CD14-positive monocyte (primary cell): ENCODE results near the gene PDAP1. TPM values are rescaled to one million over a fixed set of nuclear protein-coding genes. Genes with fewer than 3 reads are reported as not detected.
"Not testable (repeated sequence)": the region's sequence is repeated elsewhere in the genome, so short reads cannot be mapped to it uniquely, and the experiment has no call there.

Experiments used
- DNase-seq, 3 donors: peaks; one replicate each; pipeline ENCODE4 v3.0.0-alpha.2; 2011 to 2022
- H2AFZ ChIP-seq: 2 replicates; pipeline ENCODE4 v1.6.0; 2012; ENCODE audit warnings: mild to moderate bottlenecking, low read depth, low read length, inconsistent platforms; ENCODE audit not compliant: insufficient read depth, poor library complexity, severe bottlenecking
- H3K27ac ChIP-seq, 2 donors: 1 replicate in 1 of 2; 2 replicates in 1 of 2; pipeline ENCODE4 v1.5.1; 2012 to 2013; ENCODE audit warnings: low read length in 2 of 2, control low read depth in 1 of 2, inconsistent platforms in 1 of 2, low read depth in 1 of 2, mild to moderate bottlenecking in 1 of 2
- H3K27me3 ChIP-seq, 2 donors: one replicate each; pipeline versions ENCODE4 v1.6.0 to v1.6.1; 2011 to 2013; ENCODE audit warnings: low read length in 2 of 2; ENCODE audit not compliant: control insufficient read depth in 2 of 2, insufficient read depth in 2 of 2
- H3K36me3 ChIP-seq, 2 donors: replicated peaks in 1 of 2; 1 replicate in 1 of 2; 2 replicates in 1 of 2; pipeline versions ENCODE4 v1.5.1 to v1.6.1; 2012 to 2013; ENCODE audit warnings: low read length in 2 of 2, control low read depth in 1 of 2, inconsistent platforms in 1 of 2, mild to moderate bottlenecking in 1 of 2; ENCODE audit not compliant: insufficient read depth in 2 of 2, control insufficient read depth in 1 of 2
- H3K4me1 ChIP-seq, 2 donors: 1 replicate in 1 of 2; 2 replicates in 1 of 2; pipeline versions ENCODE4 v1.5.1 to v1.6.1; 2012 to 2013; ENCODE audit warnings: low read length in 2 of 2, control low read depth in 1 of 2, inconsistent platforms in 1 of 2, mild to moderate bottlenecking in 1 of 2, moderate library complexity in 1 of 2; ENCODE audit not compliant: insufficient read depth in 2 of 2, control insufficient read depth in 1 of 2
- H3K4me2 ChIP-seq: replicated peaks from 2 replicates; pipeline ENCODE3; 2012; ENCODE audit warnings: low read length, moderate library complexity, mild to moderate bottlenecking; ENCODE audit not compliant: poor library complexity, severe bottlenecking; ENCODE audit errors: extremely low read depth
- H3K4me3 ChIP-seq, 3 experiments: fragments of 200-600 bp in 1 of 3; sonication (generic) in 1 of 3; replicated peaks in 1 of 3; 1 replicate in 2 of 3; 2 replicates in 1 of 3; pipeline ENCODE4 v1.5.1; 2011 to 2013; ENCODE audit warnings: low read length in 3 of 3, mild to moderate bottlenecking in 3 of 3, control low read depth in 2 of 3, low read depth in 2 of 3, inconsistent platforms in 1 of 3, moderate library complexity in 1 of 3
- H3K79me2 ChIP-seq: 2 replicates; pipeline ENCODE4 v1.6.0; 2012; ENCODE audit warnings: mild to moderate bottlenecking, control low read depth, inconsistent platforms, low read length, moderate library complexity; ENCODE audit not compliant: insufficient read depth
- H3K9ac ChIP-seq: 2 replicates; pipeline ENCODE4 v1.6.0; 2017; ENCODE audit warnings: low read length, mild to moderate bottlenecking; ENCODE audit not compliant: insufficient read depth, poor library complexity, severe bottlenecking
- H3K9me3 ChIP-seq, 2 donors: replicated peaks in 1 of 2; 1 replicate in 1 of 2; 2 replicates in 1 of 2; pipeline versions ENCODE4 v1.5.1 to v1.6.1; 2012 to 2013; ENCODE audit warnings: low read length in 2 of 2, control low read depth in 1 of 2; ENCODE audit not compliant: control insufficient read depth in 1 of 2, insufficient read depth in 1 of 2
- H4K20me1 ChIP-seq: 2 replicates; pipeline ENCODE4 v1.6.0; 2012; ENCODE audit warnings: mild to moderate bottlenecking, low read length, control low read depth, moderate library complexity; ENCODE audit not compliant: insufficient read depth
- H3K27ac Mint-ChIP-seq, 7 donors: one replicate each; pipeline ENCODE4 v1.8.0; 2020; ENCODE audit warnings: mild to moderate bottlenecking in 7 of 7, mixed read lengths in 7 of 7, moderate library complexity in 6 of 7, inconsistent platforms in 2 of 7
- H3K27me3 Mint-ChIP-seq, 3 donors: one replicate each; pipeline ENCODE4 v1.8.0; 2021 to 2022; ENCODE audit warnings: low read depth in 3 of 3, mild to moderate bottlenecking in 3 of 3, mixed read lengths in 3 of 3, moderate library complexity in 3 of 3, inconsistent platforms in 1 of 3
- H3K36me3 Mint-ChIP-seq, 2 donors: one replicate each; pipeline ENCODE4 v1.8.0; 2020; ENCODE audit warnings: mixed read lengths in 2 of 2, inconsistent platforms in 1 of 2, mild to moderate bottlenecking in 1 of 2
- H3K4me1 Mint-ChIP-seq: one replicate; pipeline ENCODE4 v1.8.0; 2020; ENCODE audit warnings: mild to moderate bottlenecking, mixed read lengths
- H3K4me3 Mint-ChIP-seq, 2 donors: one replicate each; pipeline ENCODE4 v1.8.0; 2020; ENCODE audit warnings: mild to moderate bottlenecking in 2 of 2, mixed read lengths in 2 of 2, moderate library complexity in 1 of 2
- H3K9me3 Mint-ChIP-seq, 7 donors: one replicate each; pipeline ENCODE4 v1.8.0; 2020 to 2022; ENCODE audit warnings: mixed read lengths in 7 of 7, mild to moderate bottlenecking in 6 of 7, moderate library complexity in 6 of 7, inconsistent platforms in 2 of 7
- WGBS: methylation state at CpG from one replicate; pipeline ENCODE4 v1.1.5; 2013; ENCODE audit warnings: missing lambda C conversion rate; ENCODE audit not compliant: insufficient coverage; 5-methylcytosine and 5-hydroxymethylcytosine counted together
- intact Hi-C, 2 donors: fragments of 100-400 bp; cut with micrococcal nuclease; formaldehyde crosslinking; loops; one replicate each; pipeline versions ENCODE4 v1.15.0 to v1.15.1; 2023
- polyA plus RNA-seq, 3 donors: library from polyadenylated mRNA; depleted of rRNA in 1 of 3; unstranded in 2 of 3; stranded (reverse) in 1 of 3; fragments of 300-500 nt in 2 of 3; fragments of >200 nt in 1 of 3; fragmentation: Illumina TruSeq in 2 of 3; gene quantifications; 1 replicate in 2 of 3; 2 replicates in 1 of 3; pipeline ENCODE4 v1.2.3, GENCODE V29; 2012 to 2021
- TF ChIP-seq, protein P1 (sequence below): fragments of 200-600 bp; IDR thresholded peaks from one replicate; pipeline ENCODE4 v1.8.0; 2022; ENCODE audit warnings: antibody characterized with exemption, mild to moderate bottlenecking

The PDAP1 gene
- polyA plus RNA-seq, 3 donors = 9.8 to 43.3 (median 16.2) TPM

DNA sequence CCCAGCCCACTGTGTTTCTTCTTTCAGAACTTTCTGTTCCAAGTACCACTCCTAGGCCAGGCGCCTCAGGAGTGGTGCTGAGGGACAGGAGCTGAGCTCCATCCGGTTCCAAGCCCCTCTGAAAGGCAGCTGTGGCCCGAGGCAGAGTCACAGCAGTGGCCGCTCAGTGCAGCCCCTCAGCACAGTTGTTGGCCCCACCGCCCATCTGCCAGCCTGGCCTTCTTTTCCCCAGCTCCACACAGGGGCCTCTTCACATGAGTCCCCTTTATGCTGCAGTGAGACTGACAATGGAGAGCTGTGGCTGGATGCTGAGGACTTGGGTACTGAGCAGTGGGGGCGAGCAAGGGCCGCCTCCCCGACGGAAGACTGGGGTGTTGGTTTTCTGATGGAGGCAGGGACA lies 9.9 kb upstream of the PDAP1 start:
- no peaks in the 10 kb centered on the region for H3K4me1 Mint-ChIP-seq
- no peak overlapping the region for H3K27ac ChIP-seq
- H3K4me1 ChIP-seq = no peaks in the 10 kb centered on the region
- WGBS = 100% methylated on average over 8 of the region's 9 CpGs
- H3K9me3 ChIP-seq = no peaks in the 10 kb centered on the region
- DNase-seq = no peak
- no peak overlapping the region for H3K4me3 Mint-ChIP-seq
- H4K20me1 ChIP-seq = peaks cover 34% of the 10 kb centered on the region
- H3K36me3 Mint-ChIP-seq = peaks cover 71 to 88% of the 10 kb centered on the region in 2 donors
- H3K27me3 Mint-ChIP-seq = peaks cover 0 to 2% (median 0%) of the 10 kb centered on the region in 3 donors
- H3K27ac Mint-ChIP-seq = peak overlapping the region in 2 of 7 donors; percentile 4 to 13
- H2AFZ ChIP-seq = no peak overlapping the region
- H3K9ac ChIP-seq = no peak overlapping the region
- H3K4me3 ChIP-seq = no peak overlapping the region
- no peak overlapping the region for H3K4me2 ChIP-seq
- H3K36me3 ChIP-seq = peaks cover 72 to 97% of the 10 kb centered on the region in 2 donors
- peaks cover 0 to 5% (median 2%) of the 10 kb centered on the region in 7 donors for H3K9me3 Mint-ChIP-seq
- no peaks in the 10 kb centered on the region for H3K79me2 ChIP-seq
- H3K27me3 ChIP-seq = no peaks in the 10 kb centered on the region
- TF ChIP-seq, protein P1, sequence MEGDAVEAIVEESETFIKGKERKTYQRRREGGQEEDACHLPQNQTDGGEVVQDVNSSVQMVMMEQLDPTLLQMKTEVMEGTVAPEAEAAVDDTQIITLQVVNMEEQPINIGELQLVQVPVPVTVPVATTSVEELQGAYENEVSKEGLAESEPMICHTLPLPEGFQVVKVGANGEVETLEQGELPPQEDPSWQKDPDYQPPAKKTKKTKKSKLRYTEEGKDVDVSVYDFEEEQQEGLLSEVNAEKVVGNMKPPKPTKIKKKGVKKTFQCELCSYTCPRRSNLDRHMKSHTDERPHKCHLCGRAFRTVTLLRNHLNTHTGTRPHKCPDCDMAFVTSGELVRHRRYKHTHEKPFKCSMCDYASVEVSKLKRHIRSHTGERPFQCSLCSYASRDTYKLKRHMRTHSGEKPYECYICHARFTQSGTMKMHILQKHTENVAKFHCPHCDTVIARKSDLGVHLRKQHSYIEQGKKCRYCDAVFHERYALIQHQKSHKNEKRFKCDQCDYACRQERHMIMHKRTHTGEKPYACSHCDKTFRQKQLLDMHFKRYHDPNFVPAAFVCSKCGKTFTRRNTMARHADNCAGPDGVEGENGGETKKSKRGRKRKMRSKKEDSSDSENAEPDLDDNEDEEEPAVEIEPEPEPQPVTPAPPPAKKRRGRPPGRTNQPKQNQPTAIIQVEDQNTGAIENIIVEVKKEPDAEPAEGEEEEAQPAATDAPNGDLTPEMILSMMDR = no peak
- intact Hi-C loops = no loop called here

DNA sequence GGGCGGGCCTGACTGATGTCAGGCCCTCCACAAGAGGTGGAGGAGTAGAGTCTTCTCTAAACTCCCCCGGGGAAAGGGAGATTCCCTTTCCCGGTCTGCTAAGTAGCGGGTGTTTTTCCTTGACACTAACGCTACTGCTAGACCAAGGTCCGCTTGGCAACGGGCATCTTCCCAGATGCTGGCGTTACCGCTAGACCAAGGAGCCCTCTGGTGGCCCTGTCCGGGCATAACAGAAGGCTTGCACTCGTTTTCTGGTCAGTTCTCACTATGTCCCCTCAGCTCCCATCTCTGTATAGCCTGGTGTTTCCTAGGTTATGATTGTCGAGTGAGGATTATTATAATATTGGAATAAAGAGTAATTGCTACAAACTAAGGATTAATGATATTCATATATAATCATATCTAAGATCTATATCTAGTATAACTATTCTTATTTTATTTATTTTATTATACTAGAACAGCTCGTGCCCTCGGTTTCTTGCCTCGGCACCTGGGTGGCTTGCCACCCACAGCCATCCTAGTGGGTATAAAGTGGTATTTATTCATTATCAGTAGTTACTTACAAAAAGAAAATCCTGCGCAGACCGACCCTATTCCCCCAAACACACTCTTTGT lies 7.2 kb upstream of the PDAP1 start:
- H4K20me1 ChIP-seq = peaks cover 42% of the 10 kb centered on the region
- 93% methylated on average over 6 of the region's 17 CpGs for WGBS

More for the DNA sequence above, 7.2 kb upstream of the PDAP1 start:
- H3K27ac ChIP-seq, H3K4me3 ChIP-seq, H3K4me1 ChIP-seq, H3K4me3 Mint-ChIP-seq, H3K79me2 ChIP-seq, H3K27me3 ChIP-seq, H3K9ac ChIP-seq, H3K4me1 Mint-ChIP-seq, intact Hi-C loops, H3K27ac Mint-ChIP-seq, H2AFZ ChIP-seq, H3K9me3 ChIP-seq, H3K27me3 Mint-ChIP-seq, H3K4me2 ChIP-seq, H3K9me3 Mint-ChIP-seq: not testable (repeated sequence)
- TF ChIP-seq, protein P1 = peak; percentile 75
- H3K36me3 ChIP-seq = peaks cover 88 to 99% of the 10 kb centered on the region in 2 donors
- peak in 2 of 3 donors; percentile 19 to 20 for DNase-seq
- H3K36me3 Mint-ChIP-seq = peaks cover 81 to 95% of the 10 kb centered on the region in 2 donors
